GM12878 (cell line): ENCODE data around the gene PARP11. TPM values are rescaled to one million over a fixed set of nuclear protein-coding genes. Genes with fewer than 3 reads are reported as not detected.

Source experiments
- ATAC-seq: fragments of 200-7000 bp; cut with Tn5 transposase; 3 replicates; pipeline ENCODE4 v1.9.1; 2020; ENCODE audit warnings: mild to moderate bottlenecking, moderate library complexity
- BruUV-seq: library from RNA; stranded (reverse); fragments of 400-500 nt; replicated peaks from 2 replicates; lab custom pipeline; 2021; lab: Mats Ljungman, UMichigan
- CTCF ChIA-PET: fragments of 300-600 bp; sonication (Branson Sonifier 250); formaldehyde crosslinking; extraction: SDS; loops from one replicate; lab custom pipeline; 2021; ENCODE audit warnings: inconsistent platforms; lab: Yijun Ruan, JAX
- POLR2A ChIA-PET: fragments of 350-600 bp; formaldehyde crosslinking; extraction: SDS; loops from one replicate; lab custom pipeline; 2021; ENCODE audit warnings: inconsistent platforms; lab: Charles Lee
- RAD21 ChIA-PET: fragments of 300-600 bp; sonication (Branson Sonifier 250); formaldehyde crosslinking; loops from one replicate; lab custom pipeline; 2023; ENCODE audit warnings: antibody characterized with exemption; ENCODE audit not compliant: unreplicated experiment; lab: Charles Lee
- SMC1A ChIA-PET: fragments of 300-600 bp; sonication (Branson Sonifier 250); formaldehyde crosslinking; loops from one replicate; lab custom pipeline; 2023; ENCODE audit not compliant: unreplicated experiment, uncharacterized antibody; lab: Charles Lee
- DNase-seq: peaks from one replicate; pipeline ENCODE4 v3.0.0-alpha.2; 2011; ENCODE audit warnings: low read depth, low spot score
- FAIRE-seq: peaks from 3 replicates; lab custom pipeline; 2011; peaks lifted over from hg19 to GRCh38; lab: Jason Lieb, UNC
- H2AFZ ChIP-seq: 2 replicates; pipeline ENCODE4 v1.6.0; 2011; ENCODE audit warnings: low read depth, low read length, control low read depth; ENCODE audit not compliant: control insufficient read depth
- H3K27ac ChIP-seq: 2 replicates; pipeline ENCODE4 v1.5.1; 2011; ENCODE audit warnings: control low read depth; ENCODE audit not compliant: control insufficient read depth, insufficient read depth
- H3K27me3 ChIP-seq, 2 experiments: replicated peaks in 1 of 2; 2 replicates each; pipeline versions ENCODE4 v1.6.0 to v1.6.1; 2011; ENCODE audit warnings: low read length in 1 of 2; ENCODE audit not compliant: control insufficient read depth in 2 of 2, insufficient read depth in 2 of 2
- H3K36me3 ChIP-seq, 2 experiments: 2 replicates each; pipeline ENCODE4 v1.5.1; 2011; ENCODE audit warnings: low read length in 1 of 2; ENCODE audit not compliant: control insufficient read depth in 2 of 2, insufficient read depth in 2 of 2
- H3K4me1 ChIP-seq: 2 replicates; pipeline ENCODE4 v1.6.1; 2011; ENCODE audit warnings: mild to moderate bottlenecking, low read length, moderate library complexity, mixed read lengths; ENCODE audit not compliant: control insufficient read depth, insufficient read depth
- H3K4me2 ChIP-seq: 2 replicates; pipeline ENCODE4 v1.6.0; 2011; ENCODE audit warnings: control low read depth; ENCODE audit not compliant: control insufficient read depth, insufficient read depth
- H3K4me3 ChIP-seq: fragments of 200-600 bp; sonication (generic); 2 replicates; pipeline ENCODE4 v1.5.1; 2016
- H3K79me2 ChIP-seq: 2 replicates; pipeline ENCODE4 v1.6.0; 2011; ENCODE audit warnings: low read length; ENCODE audit not compliant: control insufficient read depth, insufficient read depth
- H3K9ac ChIP-seq: 2 replicates; pipeline ENCODE4 v1.8.0; 2011; ENCODE audit warnings: low read length, control low read depth, mixed read lengths; ENCODE audit not compliant: control insufficient read depth, insufficient read depth
- H3K9me3 ChIP-seq: replicated peaks from 3 replicates; pipeline ENCODE4 v1.5.1; 2011; ENCODE audit warnings: mild to moderate bottlenecking, low read length; ENCODE audit not compliant: control insufficient read depth, insufficient read depth
- H4K20me1 ChIP-seq: 2 replicates; pipeline ENCODE4 v1.6.0; 2011; ENCODE audit not compliant: control insufficient read depth, insufficient read depth
- FOS ChIP-seq: IDR thresholded peaks from 3 replicates; pipeline ENCODE4 v1.6.1; 2011; ENCODE audit warnings: borderline replicate concordance; ENCODE audit not compliant: insufficient read length; ENCODE audit errors: extremely low read depth
- FOXM1 ChIP-seq: IDR thresholded peaks from 2 replicates; pipeline ENCODE4 v1.6.1; 2012; ENCODE audit warnings: low read depth, mild to moderate bottlenecking, inconsistent platforms, low read length, moderate library complexity
- NRF1 ChIP-seq: conservative IDR thresholded peaks from 2 replicates; pipeline ENCODE4 v1.6.1; 2011; ENCODE audit warnings: mild to moderate bottlenecking, low read depth, low read length, improper control_type of control experiment
- ZNF622 ChIP-seq: fragments of 450-650 bp; IDR thresholded peaks from 2 replicates; pipeline ENCODE4 v1.6.1; 2017; ENCODE audit warnings: mild to moderate bottlenecking, inconsistent platforms
- in situ Hi-C: fragments of 300-500 bp; cut with MboI; formaldehyde crosslinking; loops from 9 replicates; pipeline ENCODE4 v1.14.3; 2018; ENCODE audit warnings: mixed read lengths
- intact Hi-C: fragments of 100-400 bp; cut with micrococcal nuclease; formaldehyde crosslinking; loops from one replicate; pipeline ENCODE4 v1.14.2; 2022; ENCODE audit not compliant: unreplicated experiment
- polyA plus RNA-seq, 11 experiments: library from polyadenylated mRNA; depleted of rRNA in 4 of 11; unstranded in 6 of 11; stranded (reverse) in 5 of 11; fragments of >200 nt; fragmentation: Nextera tagmentation in 4 of 11; fragmentation: Illumina TruSeq in 1 of 11; extraction: Ambion mirVana in 4 of 11; extraction: Trizol in 1 of 11; gene quantifications; 1 replicate in 1 of 11; 2 replicates in 10 of 11; pipeline versions ENCODE4 v1.2.1 to v1.2.3, GENCODE V29; 2011 to 2016; ENCODE audit warnings: inconsistent platforms in 2 of 11, missing spikeins in 2 of 11, low read depth in 1 of 11
- total RNA-seq, 4 experiments: library from RNA; depleted of rRNA in 3 of 4; stranded (reverse); fragments of >200 nt in 3 of 4; fragmentation: Illumina TruSeq in 1 of 4; extraction: Trizol in 1 of 4; gene quantifications; 2 replicates each; pipeline versions ENCODE4 v1.2.1 to v1.2.3, GENCODE V29; 2013 to 2021
- TF ChIP-seq, protein P1 (sequence below): IDR thresholded peaks from 2 replicates; pipeline ENCODE4 v1.6.1; 2011; ENCODE audit warnings: low read depth, low read length, improper control_type of control experiment, borderline replicate concordance
- TF ChIP-seq, protein P2 (sequence below): IDR thresholded peaks from 2 replicates; pipeline ENCODE4 v1.6.1; 2012; ENCODE audit warnings: improper control_type of control experiment, low read depth, low read length; ENCODE audit not compliant: insufficient replicate concordance

Gene PARP11
- total and polyA plus RNA-seq, 10 of the 15 experiments (the other 5 are each of a cell fraction or from before 2014, with no cell fraction given) = 3.0 to 14.1 (median 6.3) TPM

DNA sequence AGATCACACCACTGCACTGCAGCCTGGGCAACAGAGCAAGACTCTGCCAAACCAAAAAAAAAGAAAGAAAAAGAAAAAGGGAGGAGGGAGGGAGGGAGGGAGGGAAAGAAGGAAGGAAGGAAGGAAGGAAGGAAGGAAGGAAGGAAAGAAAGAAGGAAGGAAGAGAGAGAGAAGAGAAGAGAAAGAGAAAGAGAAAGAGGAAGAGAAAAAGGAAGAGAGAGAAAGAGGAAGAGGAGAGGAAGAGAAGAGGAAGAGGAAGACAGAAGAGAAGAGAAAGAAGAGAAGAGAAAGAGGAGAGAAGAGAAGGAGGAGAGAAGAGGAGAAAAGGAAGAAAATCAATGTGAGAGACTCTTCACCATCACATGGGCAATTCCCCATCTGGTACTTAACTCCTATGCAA lies 62.7 kb downstream of the PARP11 start:
- RAD21 ChIA-PET = no interaction called here
- no TSS peak for BruUV-seq
- ATAC-seq (no peak), DNase-seq (no peak), FAIRE-seq (no peak)
- Histone ChIP-seq H3K4me2 (no peak overlapping the region), H3K27ac (no peak overlapping the region), H2AFZ (no peak overlapping the region), H3K4me1 (no peaks in the 10 kb centered on the region), H3K9me3 (no peaks in the 10 kb centered on the region), H3K4me3 (no peak overlapping the region), H3K36me3 (no peaks in the 10 kb centered on the region), H3K9ac (no peak overlapping the region), H3K79me2 (no peaks in the 10 kb centered on the region), H3K27me3 (no peaks in the 10 kb centered on the region), H4K20me1 (no peaks in the 10 kb centered on the region)
- POLR2A ChIA-PET = no interaction called here
- in situ Hi-C loops (no loop called here), intact Hi-C loops (no loop called here)
- CTCF ChIA-PET = interaction anchor here (2.3 kb wide), 1 partner anchor 510 kb away, joined by 11 read pairs; no protein-coding TSS in a partner anchor
- SMC1A ChIA-PET = no interaction called here
- TF ChIP-seq NRF1 (no peak), FOXM1 (no peak), FOS (no peak), ZNF622 (no peak)
- TF ChIP-seq, protein P1, sequence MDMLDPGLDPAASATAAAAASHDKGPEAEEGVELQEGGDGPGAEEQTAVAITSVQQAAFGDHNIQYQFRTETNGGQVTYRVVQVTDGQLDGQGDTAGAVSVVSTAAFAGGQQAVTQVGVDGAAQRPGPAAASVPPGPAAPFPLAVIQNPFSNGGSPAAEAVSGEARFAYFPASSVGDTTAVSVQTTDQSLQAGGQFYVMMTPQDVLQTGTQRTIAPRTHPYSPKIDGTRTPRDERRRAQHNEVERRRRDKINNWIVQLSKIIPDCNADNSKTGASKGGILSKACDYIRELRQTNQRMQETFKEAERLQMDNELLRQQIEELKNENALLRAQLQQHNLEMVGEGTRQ = no peak
- TF ChIP-seq, protein P2, sequence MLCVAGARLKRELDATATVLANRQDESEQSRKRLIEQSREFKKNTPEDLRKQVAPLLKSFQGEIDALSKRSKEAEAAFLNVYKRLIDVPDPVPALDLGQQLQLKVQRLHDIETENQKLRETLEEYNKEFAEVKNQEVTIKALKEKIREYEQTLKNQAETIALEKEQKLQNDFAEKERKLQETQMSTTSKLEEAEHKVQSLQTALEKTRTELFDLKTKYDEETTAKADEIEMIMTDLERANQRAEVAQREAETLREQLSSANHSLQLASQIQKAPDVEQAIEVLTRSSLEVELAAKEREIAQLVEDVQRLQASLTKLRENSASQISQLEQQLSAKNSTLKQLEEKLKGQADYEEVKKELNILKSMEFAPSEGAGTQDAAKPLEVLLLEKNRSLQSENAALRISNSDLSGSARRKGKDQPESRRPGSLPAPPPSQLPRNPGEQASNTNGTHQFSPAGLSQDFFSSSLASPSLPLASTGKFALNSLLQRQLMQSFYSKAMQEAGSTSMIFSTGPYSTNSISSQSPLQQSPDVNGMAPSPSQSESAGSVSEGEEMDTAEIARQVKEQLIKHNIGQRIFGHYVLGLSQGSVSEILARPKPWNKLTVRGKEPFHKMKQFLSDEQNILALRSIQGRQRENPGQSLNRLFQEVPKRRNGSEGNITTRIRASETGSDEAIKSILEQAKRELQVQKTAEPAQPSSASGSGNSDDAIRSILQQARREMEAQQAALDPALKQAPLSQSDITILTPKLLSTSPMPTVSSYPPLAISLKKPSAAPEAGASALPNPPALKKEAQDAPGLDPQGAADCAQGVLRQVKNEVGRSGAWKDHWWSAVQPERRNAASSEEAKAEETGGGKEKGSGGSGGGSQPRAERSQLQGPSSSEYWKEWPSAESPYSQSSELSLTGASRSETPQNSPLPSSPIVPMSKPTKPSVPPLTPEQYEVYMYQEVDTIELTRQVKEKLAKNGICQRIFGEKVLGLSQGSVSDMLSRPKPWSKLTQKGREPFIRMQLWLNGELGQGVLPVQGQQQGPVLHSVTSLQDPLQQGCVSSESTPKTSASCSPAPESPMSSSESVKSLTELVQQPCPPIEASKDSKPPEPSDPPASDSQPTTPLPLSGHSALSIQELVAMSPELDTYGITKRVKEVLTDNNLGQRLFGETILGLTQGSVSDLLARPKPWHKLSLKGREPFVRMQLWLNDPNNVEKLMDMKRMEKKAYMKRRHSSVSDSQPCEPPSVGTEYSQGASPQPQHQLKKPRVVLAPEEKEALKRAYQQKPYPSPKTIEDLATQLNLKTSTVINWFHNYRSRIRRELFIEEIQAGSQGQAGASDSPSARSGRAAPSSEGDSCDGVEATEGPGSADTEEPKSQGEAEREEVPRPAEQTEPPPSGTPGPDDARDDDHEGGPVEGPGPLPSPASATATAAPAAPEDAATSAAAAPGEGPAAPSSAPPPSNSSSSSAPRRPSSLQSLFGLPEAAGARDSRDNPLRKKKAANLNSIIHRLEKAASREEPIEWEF = no peak
